CD4-positive, alpha-beta memory T cell (primary cell): Measurements from ENCODE around the gene CA7. TPM values are rescaled to one million over a fixed set of nuclear protein-coding genes. Genes with fewer than 3 reads are reported as not detected.

Experiments
- CTCF ChIA-PET: fragments of 350-600 bp; sonication (Branson Sonifier 250); formaldehyde crosslinking; loops from one replicate; lab custom pipeline; 2021; ENCODE audit warnings: inconsistent platforms; ENCODE audit not compliant: partially characterized antibody; lab: Charles Lee
- POLR2A ChIA-PET: fragments of 350-600 bp; sonication (Branson Sonifier 250); formaldehyde crosslinking; loops from one replicate; lab custom pipeline; 2021; ENCODE audit not compliant: partially characterized antibody; lab: Charles Lee
- DNase-seq, 5 donors: peaks; one replicate each; pipeline versions ENCODE4 v3.0.0 to v3.0.0-alpha.2; 2020 to 2022; ENCODE audit warnings: mixed read lengths in 1 of 5
- H3K27ac ChIP-seq: one replicate; pipeline ENCODE4 v1.7.0; 2013; ENCODE audit warnings: low read depth, low read length
- H3K27me3 ChIP-seq: 2 replicates; pipeline ENCODE4 v1.7.0; 2013; ENCODE audit warnings: mild to moderate bottlenecking, low read length, moderate library complexity; ENCODE audit not compliant: insufficient read depth
- H3K36me3 ChIP-seq: 2 replicates; pipeline ENCODE4 v1.7.0; 2013; ENCODE audit warnings: mild to moderate bottlenecking, low read length, moderate library complexity; ENCODE audit not compliant: insufficient read depth
- H3K4me1 ChIP-seq: 2 replicates; pipeline ENCODE4 v1.7.0; 2013; ENCODE audit warnings: mild to moderate bottlenecking, low read length, moderate library complexity; ENCODE audit not compliant: insufficient read depth
- H3K4me3 ChIP-seq, 2 donors: one replicate each; pipeline ENCODE4 v1.7.0; 2013; ENCODE audit warnings: low read length in 2 of 2, mild to moderate bottlenecking in 1 of 2
- H3K9me3 ChIP-seq, 2 donors: one replicate each; pipeline ENCODE4 v1.7.0; 2013; ENCODE audit warnings: low read length in 2 of 2, control low read depth in 1 of 2; ENCODE audit not compliant: control insufficient read depth in 1 of 2
- H3K27ac Mint-ChIP-seq, 7 donors: one replicate each; pipeline ENCODE4 v1.8.0; 2020 to 2021; ENCODE audit warnings: mixed read lengths in 7 of 7, mild to moderate bottlenecking in 6 of 7, inconsistent platforms in 3 of 7, moderate library complexity in 3 of 7
- H3K27me3 Mint-ChIP-seq, 2 donors: one replicate each; pipeline ENCODE4 v1.8.0; 2020 to 2021; ENCODE audit warnings: mixed read lengths in 2 of 2
- H3K36me3 Mint-ChIP-seq, 2 donors: one replicate each; pipeline ENCODE4 v1.8.0; 2020 to 2021; ENCODE audit warnings: mixed read lengths in 2 of 2, inconsistent platforms in 1 of 2, mild to moderate bottlenecking in 1 of 2
- H3K4me1 Mint-ChIP-seq, 4 donors: one replicate each; pipeline ENCODE4 v1.8.0; 2020 to 2021; ENCODE audit warnings: mixed read lengths in 4 of 4, mild to moderate bottlenecking in 1 of 4
- H3K4me3 Mint-ChIP-seq, 8 donors: one replicate each; pipeline ENCODE4 v1.8.0; 2020 to 2021; ENCODE audit warnings: mixed read lengths in 8 of 8, mild to moderate bottlenecking in 7 of 8, moderate library complexity in 6 of 8, inconsistent platforms in 3 of 8
- H3K9me3 Mint-ChIP-seq, 8 donors: one replicate each; pipeline ENCODE4 v1.8.0; 2020 to 2021; ENCODE audit warnings: mixed read lengths in 8 of 8, mild to moderate bottlenecking in 5 of 8, inconsistent platforms in 3 of 8, moderate library complexity in 1 of 8
- intact Hi-C: fragments of 100-400 bp; cut with micrococcal nuclease; formaldehyde crosslinking; loops from one replicate; pipeline ENCODE4 v1.15.1; 2023
- polyA plus RNA-seq, 2 donors: library from polyadenylated mRNA; unstranded; fragments of 300-500 nt; fragmentation: Illumina TruSeq; gene quantifications; one replicate each; pipeline ENCODE4 v1.2.3, GENCODE V29; 2021
- total RNA-seq, 2 experiments: library from RNA; stranded (reverse); gene quantifications; one replicate each; pipeline ENCODE4 v1.2.3, GENCODE V29; 2021

The CA7 gene
- total and polyA plus RNA-seq, 4 experiments from 2014 or later = not detected

DNA sequence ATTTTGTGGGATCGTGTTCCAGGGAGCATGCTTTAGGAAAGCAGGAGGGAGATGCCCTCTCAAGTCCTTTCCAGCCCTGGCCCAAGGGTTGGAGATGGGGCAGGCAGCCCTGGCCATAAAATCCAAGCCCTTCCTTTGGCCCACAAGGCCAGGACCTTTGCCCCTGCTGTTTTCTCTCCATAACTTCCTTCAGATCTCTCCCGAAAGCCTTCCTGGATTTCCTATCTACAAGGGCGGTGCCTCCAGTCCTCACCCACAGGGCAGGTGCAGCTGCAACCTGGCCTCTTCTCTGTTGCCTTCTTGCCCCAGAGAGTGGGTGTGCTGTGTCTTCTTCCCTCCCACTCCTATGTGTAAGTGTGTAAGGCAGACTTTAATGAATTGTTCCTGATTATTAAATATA is 27.6 kb downstream of the CA7 start:
- Histone ChIP-seq H3K27me3 (no peaks in the 10 kb centered on the region), H3K4me1 (peaks cover 27% of the 10 kb centered on the region), H3K9me3 (no peaks in the 10 kb centered on the region), H3K36me3 (no peaks in the 10 kb centered on the region), H3K27ac (no peak overlapping the region), H3K4me3 (no peak overlapping the region)
- peak overlapping the region in 4 of 7 donors; percentile 18 to 77 (median 50) for H3K27ac Mint-ChIP-seq
- H3K36me3 Mint-ChIP-seq = no peaks in the 10 kb centered on the region
- ChIA-PET POLR2A (interaction anchor here (1.1 kb wide), 2 partner anchors 9 to 62 kb away, joined by 3 to 4 read pairs; no protein-coding TSS in a partner anchor), CTCF (interaction anchor here (1.1 to 3.7 kb wide), 7 partner anchors 9 to 48 kb away, joined by 4 to 32 read pairs (median 11); partner anchors contain the start of genes NAE1 and PDP2)
- H3K9me3 Mint-ChIP-seq = no peaks in the 10 kb centered on the region
- H3K4me1 Mint-ChIP-seq = peaks cover 19 to 39% (median 23%) of the 10 kb centered on the region in 4 donors
- DNase-seq = no peak
- intact Hi-C loops = loop anchor here (2.0 kb wide), 4 partner anchors 41 to 319 kb away; partner anchors contain the start of genes CES2, CIAO2B, CKLF and NAE1
- no peaks in the 10 kb centered on the region for H3K27me3 Mint-ChIP-seq
- H3K4me3 Mint-ChIP-seq = peak overlapping the region in 2 of 8 donors; percentile 26 to 39

DNA sequence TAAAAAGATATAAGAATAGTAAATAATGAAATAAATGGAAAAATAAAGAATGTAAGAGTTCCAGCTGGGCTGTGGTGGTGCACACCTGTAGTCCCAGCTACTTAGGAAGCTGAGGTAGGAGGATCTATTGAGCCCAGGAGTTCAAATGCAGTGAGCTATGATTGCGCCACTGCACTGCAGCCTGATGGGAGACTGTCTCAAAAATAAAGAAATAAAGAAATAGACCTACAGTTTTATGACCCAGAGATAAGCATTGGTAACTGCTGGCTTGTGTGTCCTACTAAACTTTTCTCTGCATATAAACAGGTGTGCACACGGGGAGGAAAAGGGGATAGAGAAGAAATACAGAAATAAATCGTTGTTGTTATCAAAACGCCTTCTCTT is 28.3 kb downstream of the CA7 start:
- peaks cover 19 to 39% (median 23%) of the 10 kb centered on the region in 4 donors for H3K4me1 Mint-ChIP-seq
- Histone ChIP-seq H3K36me3 (no peaks in the 10 kb centered on the region), H3K27ac (peak overlapping the region; percentile 36), H3K4me3 (peak overlapping the region in 1 of 2 donors; percentile 52), H3K27me3 (no peaks in the 10 kb centered on the region), H3K4me1 (peaks cover 27% of the 10 kb centered on the region), H3K9me3 (no peaks in the 10 kb centered on the region)
- no peak for DNase-seq
- POLR2A ChIA-PET = interaction anchor here (0.9 to 1.5 kb wide), 8 partner anchors 10 to 321 kb away, joined by 3 to 15 read pairs (median 3); partner anchors contain the start of genes CKLF, DYNC1LI2 and NAE1
- H3K9me3 Mint-ChIP-seq = no peaks in the 10 kb centered on the region
- H3K36me3 Mint-ChIP-seq = no peaks in the 10 kb centered on the region
- CTCF ChIA-PET = interaction anchor here (0.7 to 3.7 kb wide), 16 partner anchors 9 to 514 kb away, joined by 3 to 32 read pairs (median 6); partner anchors contain the start of gene NAE1
- intact Hi-C loops = loop anchor here (2.0 kb wide), 4 partner anchors 42 to 320 kb away; partner anchors contain the start of genes CES2, CIAO2B, CKLF and NAE1
- H3K4me3 Mint-ChIP-seq = peak overlapping the region; percentile 61 to 90 (median 82)
- H3K27me3 Mint-ChIP-seq = no peaks in the 10 kb centered on the region
- H3K27ac Mint-ChIP-seq = peak overlapping the region in 6 of 7 donors; percentile 75 to 95 (median 86)

GRCh38 chr16:66872943-66873684 is 28.9 kb downstream of the CA7 start:
- Mint-ChIP-seq H3K4me1 (peaks cover 18 to 37% (median 23%) of the 10 kb centered on the region in 4 donors), H3K9me3 (no peaks in the 10 kb centered on the region), H3K4me3 (peak overlapping the region; percentile 61 to 90 (median 82)), H3K27me3 (no peaks in the 10 kb centered on the region), H3K36me3 (no peaks in the 10 kb centered on the region), H3K27ac (peak overlapping the region; percentile 75 to 95 (median 86))
- ChIA-PET CTCF (interaction anchor here (0.6 to 3.7 kb wide), 18 partner anchors 9 to 515 kb away, joined by 3 to 32 read pairs (median 5); partner anchors contain the start of gene NAE1), POLR2A (interaction anchor here (0.9 to 1.5 kb wide), 8 partner anchors 10 to 321 kb away, joined by 3 to 15 read pairs (median 3); partner anchors contain the start of genes CKLF, DYNC1LI2 and NAE1)
- no peaks in the 10 kb centered on the region for H3K9me3 ChIP-seq
- peak overlapping the region; percentile 36 for H3K27ac ChIP-seq
- no peaks in the 10 kb centered on the region for H3K36me3 ChIP-seq
- intact Hi-C loops = loop anchor here (2.0 kb wide), 4 partner anchors 42 to 320 kb away; partner anchors contain the start of genes CES2, CIAO2B, CKLF and NAE1
- peak overlapping the region in 1 of 2 donors; percentile 52 for H3K4me3 ChIP-seq
- H3K4me1 ChIP-seq = peaks cover 22% of the 10 kb centered on the region
- peak; percentile 80 to 94 (median 82) for DNase-seq
- H3K27me3 ChIP-seq = no peaks in the 10 kb centered on the region

DNA sequence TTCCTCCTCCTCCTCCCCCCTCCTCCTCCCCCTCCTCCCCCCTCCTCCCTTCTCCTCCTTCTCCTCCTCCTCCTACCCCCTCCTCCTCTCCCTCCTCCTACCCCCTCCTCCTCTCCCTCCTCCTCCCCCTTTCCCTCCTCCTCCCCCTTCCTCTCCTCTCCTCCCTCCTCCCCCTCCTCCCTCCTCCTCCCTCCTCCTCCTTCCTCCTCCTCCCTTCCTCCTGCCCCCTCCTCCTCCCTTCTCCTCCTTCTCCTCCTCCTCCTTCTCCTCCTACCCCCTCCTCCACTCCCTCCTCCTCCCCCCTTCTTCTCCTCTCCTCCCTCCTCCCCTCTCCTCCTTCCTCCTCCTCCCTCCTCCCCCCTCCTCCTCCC is 29.5 kb downstream of the CA7 start:
- H3K9me3 Mint-ChIP-seq = no peaks in the 10 kb centered on the region
- H3K36me3 Mint-ChIP-seq = no peaks in the 10 kb centered on the region
- no peaks in the 10 kb centered on the region for H3K36me3 ChIP-seq
- no peaks in the 10 kb centered on the region for H3K27me3 Mint-ChIP-seq
- no peaks in the 10 kb centered on the region for H3K9me3 ChIP-seq
- peaks cover 22% of the 10 kb centered on the region for H3K4me1 ChIP-seq
- DNase-seq = no peak
- ChIA-PET POLR2A (interaction anchor here (0.9 to 1.5 kb wide), 7 partner anchors 43 to 322 kb away, joined by 3 to 15 read pairs (median 3); partner anchors contain the start of genes CKLF, DYNC1LI2 and NAE1), CTCF (interaction anchor here (0.6 to 3.7 kb wide), 15 partner anchors 8 to 515 kb away, joined by 3 to 32 read pairs (median 5); partner anchors contain the start of gene NAE1)
- peak overlapping the region in 3 of 7 donors; percentile 86 to 90 (median 90) for H3K27ac Mint-ChIP-seq
- intact Hi-C loops = loop anchor here (2.0 kb wide), 4 partner anchors 43 to 321 kb away; partner anchors contain the start of genes CES2, CIAO2B, CKLF and NAE1
- no peak overlapping the region for H3K4me3 ChIP-seq
- H3K27me3 ChIP-seq = no peaks in the 10 kb centered on the region
- H3K4me3 Mint-ChIP-seq = peak overlapping the region in 1 of 8 donors; percentile 80
- peaks cover 18 to 37% (median 28%) of the 10 kb centered on the region in 4 donors for H3K4me1 Mint-ChIP-seq
- no peak overlapping the region for H3K27ac ChIP-seq

DNA sequence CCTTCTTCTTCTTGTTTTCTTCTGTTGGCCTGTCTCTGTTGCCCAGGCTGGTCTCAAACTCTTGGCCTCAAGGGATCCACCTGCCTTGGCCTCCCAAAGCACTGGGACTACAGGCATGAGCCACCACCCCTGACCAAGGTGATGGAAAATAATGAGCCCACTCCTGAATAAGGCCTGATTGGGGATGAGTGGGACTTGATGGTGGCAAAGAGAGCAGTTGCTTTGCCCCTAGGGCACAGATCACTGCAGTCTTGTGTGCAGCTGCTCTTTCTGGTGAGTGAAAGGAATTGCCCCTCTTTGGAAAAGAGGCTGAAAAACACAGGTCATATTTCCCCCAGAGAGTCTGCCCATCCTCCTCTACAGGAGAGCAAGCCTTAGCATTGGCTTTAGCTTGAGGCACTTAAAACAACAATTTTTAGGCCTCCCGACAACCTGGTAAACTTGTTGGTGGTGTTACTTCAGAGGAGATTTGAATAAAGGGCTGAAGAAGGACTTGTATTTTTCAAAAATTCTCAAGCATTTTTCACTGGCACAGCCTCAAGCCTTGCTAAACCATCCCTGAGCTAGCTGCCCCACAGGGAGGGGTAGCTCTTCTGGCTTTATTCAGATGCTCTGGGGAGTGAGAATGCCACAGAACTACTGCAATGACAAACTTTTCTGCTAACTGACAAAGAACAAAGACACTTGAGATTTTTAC is 30.0 kb downstream of the CA7 start:
- H3K27ac Mint-ChIP-seq = peak overlapping the region; percentile 58 to 91 (median 80)
- H3K4me1 Mint-ChIP-seq = peaks cover 18 to 37% (median 28%) of the 10 kb centered on the region in 4 donors
- intact Hi-C loops = no loop called here
- ChIA-PET CTCF (interaction anchor here (0.9 to 3.7 kb wide), 6 partner anchors 12 to 468 kb away, joined by 3 to 32 read pairs (median 5); partner anchors contain the start of gene NAE1), POLR2A (interaction anchor here (0.8 to 1.4 kb wide), 2 partner anchors 43 to 123 kb away, joined by 4 to 10 read pairs; partner anchors contain the start of genes DYNC1LI2 and NAE1)
- no peaks in the 10 kb centered on the region for H3K9me3 Mint-ChIP-seq
- Histone ChIP-seq H3K4me1 (peaks cover 22% of the 10 kb centered on the region), H3K4me3 (no peak overlapping the region), H3K27ac (peak overlapping the region; percentile 35), H3K27me3 (no peaks in the 10 kb centered on the region), H3K9me3 (no peaks in the 10 kb centered on the region), H3K36me3 (no peaks in the 10 kb centered on the region)
- peak overlapping the region in 6 of 8 donors; percentile 26 to 75 (median 37) for H3K4me3 Mint-ChIP-seq
- no peak for DNase-seq
- no peaks in the 10 kb centered on the region for H3K27me3 Mint-ChIP-seq
- H3K36me3 Mint-ChIP-seq = no peaks in the 10 kb centered on the region

DNA sequence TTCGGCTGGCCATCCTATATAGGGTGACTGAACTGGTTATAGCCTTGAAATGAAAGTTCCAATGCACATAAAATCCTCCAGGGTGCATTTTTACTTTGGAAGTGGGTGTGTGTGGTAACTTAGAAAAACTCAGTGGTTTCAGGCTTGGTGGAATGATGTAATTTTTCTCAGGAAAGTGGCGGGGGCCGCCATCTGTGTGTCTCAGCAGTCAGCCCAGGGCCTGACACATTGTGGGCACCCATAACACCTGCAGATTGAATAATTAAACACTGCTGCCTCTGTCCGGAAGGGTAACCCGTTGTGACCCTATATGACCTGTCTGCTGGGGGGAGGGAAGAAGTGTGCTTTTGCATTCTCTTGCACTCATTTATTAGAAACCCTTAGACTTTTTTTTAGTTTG is 33.9 kb downstream of the CA7 start:
- peaks cover 37% of the 10 kb centered on the region for H3K4me1 ChIP-seq
- no peak for DNase-seq
- Mint-ChIP-seq H3K27me3 (no peaks in the 10 kb centered on the region), H3K36me3 (peaks cover 0 to 3% of the 10 kb centered on the region in 2 donors), H3K27ac (peak overlapping the region in 2 of 7 donors; percentile 39 to 77), H3K4me3 (peak overlapping the region in 7 of 8 donors; percentile 11 to 79 (median 45)), H3K4me1 (peaks cover 24 to 53% (median 39%) of the 10 kb centered on the region in 4 donors), H3K9me3 (no peaks in the 10 kb centered on the region)
- ChIA-PET POLR2A (interaction anchor here (0.6 kb wide), 1 partner anchor 10 kb away, joined by 3 read pairs; no protein-coding TSS in a partner anchor), CTCF (interaction anchor here (1.1 to 5.4 kb wide), 2 partner anchors 10 to 48 kb away, joined by 5 to 25 read pairs; partner anchors contain the start of gene NAE1)
- no peaks in the 10 kb centered on the region for H3K36me3 ChIP-seq
- no peaks in the 10 kb centered on the region for H3K27me3 ChIP-seq
- H3K9me3 ChIP-seq = no peaks in the 10 kb centered on the region
- intact Hi-C loops = no loop called here
- H3K4me3 ChIP-seq = no peak overlapping the region
- no peak overlapping the region for H3K27ac ChIP-seq
